Measurements from ENCODE around the gene CENPX. TPM values are rescaled to one million over a fixed set of nuclear protein-coding genes. Genes with fewer than 3 reads are reported as not detected.
A peak's percentile ranks its signal among the peaks of the same experiment; 100 is the strongest.

CENPX gene
- total RNA-seq, 1 donor from 2014 or later: 26.3 TPM

- Histone ChIP-seq H3K27me3 (ENCODE audit: low read depth) (peaks cover 9% of the 10 kb centered on the region), H3K27ac (replicated peaks) (no peak overlapping the region), H3K9me3 (replicated peaks) (no peaks in the 10 kb centered on the region), H3K36me3 (no peaks in the 10 kb centered on the region), H3K4me1 (peaks cover 30% of the 10 kb centered on the region), H3K4me3 (peak overlapping the region; percentile 68)
- intact Hi-C loops (cut with micrococcal nuclease): loop anchor here (5.0 kb wide), 1 partner anchor 117 kb away; no protein-coding TSS in a partner anchor
- TF ChIP-seq CTCF (IDR thresholded peaks at IDR 0.05; ENCODE audit: borderline replicate concordance): no peak
- DNase-seq: no peak
Measured at GRCh38 chr17:82029990-82030469, 7.4 kb upstream of the CENPX start.

GRCh38 chr17:82029391-82029790 lies 6.7 kb upstream of the CENPX start:
- Histone ChIP-seq H3K27me3 (ENCODE audit: low read depth) (peaks cover 9% of the 10 kb centered on the region), H3K4me3 (no peak overlapping the region), H3K4me1 (peaks cover 31% of the 10 kb centered on the region), H3K27ac (replicated peaks) (peak overlapping the region; percentile 12), H3K36me3 (no peaks in the 10 kb centered on the region), H3K9me3 (replicated peaks) (no peaks in the 10 kb centered on the region)
- intact Hi-C loops (cut with micrococcal nuclease): no loop called here
- peak; percentile 50 for DNase-seq
- TF ChIP-seq CTCF (IDR thresholded peaks at IDR 0.05; ENCODE audit: borderline replicate concordance): no peak

GRCh38 chr17:82028966-82029365 lies 6.3 kb upstream of the CENPX start:
- no peak for DNase-seq
- intact Hi-C loops (cut with micrococcal nuclease): no loop called here
- Histone ChIP-seq H3K4me3 (no peak overlapping the region), H3K36me3 (no peaks in the 10 kb centered on the region), H3K27me3 (ENCODE audit: low read depth) (peaks cover 9% of the 10 kb centered on the region), H3K9me3 (replicated peaks) (no peaks in the 10 kb centered on the region), H3K4me1 (peaks cover 35% of the 10 kb centered on the region), H3K27ac (replicated peaks) (no peak overlapping the region)
- TF ChIP-seq CTCF (IDR thresholded peaks at IDR 0.05; ENCODE audit: borderline replicate concordance): no peak

- no peaks in the 10 kb centered on the region for H3K9me3 ChIP-seq (replicated peaks)
- peaks cover 42% of the 10 kb centered on the region for H3K4me1 ChIP-seq
- no peaks in the 10 kb centered on the region for H3K36me3 ChIP-seq
- no peak overlapping the region for H3K27ac ChIP-seq (replicated peaks)
- DNase-seq: no peak
- peaks cover 9% of the 10 kb centered on the region for H3K27me3 ChIP-seq (ENCODE audit: low read depth)
- no peak for TF ChIP-seq CTCF (IDR thresholded peaks at IDR 0.05; ENCODE audit: borderline replicate concordance)
- H3K4me3 ChIP-seq: no peak overlapping the region
- intact Hi-C loops (cut with micrococcal nuclease): no loop called here
Measured at GRCh38 chr17:82028246-82028645, 5.6 kb upstream of the CENPX start.

GRCh38 chr17:82025401-82026107 lies 2.9 kb upstream of the CENPX start:
- no peaks in the 10 kb centered on the region for H3K36me3 ChIP-seq
- no peak overlapping the region for H3K27ac ChIP-seq (replicated peaks)
- intact Hi-C loops (cut with micrococcal nuclease): no loop called here
- no peak for TF ChIP-seq CTCF (IDR thresholded peaks at IDR 0.05; ENCODE audit: borderline replicate concordance)
- peaks cover 51% of the 10 kb centered on the region for H3K4me1 ChIP-seq
- H3K9me3 ChIP-seq (replicated peaks): no peaks in the 10 kb centered on the region
- DNase-seq: no peak
- H3K27me3 ChIP-seq (ENCODE audit: low read depth): no peaks in the 10 kb centered on the region
- H3K4me3 ChIP-seq: no peak overlapping the region

All from left ventricle myocardium inferior (tissue), 1 donor.